Ishikawa (cell line): ENCODE measurements around the gene LEMD1.

ENCODE experiments used
- CEBPB ChIP-seq: IDR thresholded peaks from 2 replicates; pipeline ENCODE4 v1.6.1; 2012
- FOXM1 ChIP-seq: IDR thresholded peaks from 2 replicates; pipeline ENCODE4 v1.6.1; 2012; ENCODE audit warnings: low read depth, borderline replicate concordance
- RAD21 ChIP-seq: IDR thresholded peaks from 2 replicates; pipeline ENCODE4 v1.6.1; 2012; ENCODE audit warnings: low read depth

GRCh38 chr1:205350124-205350523 is 71.7 kb downstream of the LEMD1 start:
- TF ChIP-seq FOXM1 (no peak), RAD21 (no peak), CEBPB (no peak)
